ENCODE results near the gene USP12. TPM values are rescaled to one million over a fixed set of nuclear protein-coding genes. Genes with fewer than 3 reads are reported as not detected.
"Not testable (repeated sequence)": the region's sequence is repeated elsewhere in the genome, so short reads cannot be mapped to it uniquely, and the experiment has no call there.

The USP12 gene, protein sequence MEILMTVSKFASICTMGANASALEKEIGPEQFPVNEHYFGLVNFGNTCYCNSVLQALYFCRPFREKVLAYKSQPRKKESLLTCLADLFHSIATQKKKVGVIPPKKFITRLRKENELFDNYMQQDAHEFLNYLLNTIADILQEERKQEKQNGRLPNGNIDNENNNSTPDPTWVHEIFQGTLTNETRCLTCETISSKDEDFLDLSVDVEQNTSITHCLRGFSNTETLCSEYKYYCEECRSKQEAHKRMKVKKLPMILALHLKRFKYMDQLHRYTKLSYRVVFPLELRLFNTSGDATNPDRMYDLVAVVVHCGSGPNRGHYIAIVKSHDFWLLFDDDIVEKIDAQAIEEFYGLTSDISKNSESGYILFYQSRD
- total RNA-seq = 10 to 100 TPM; 27.1 to 28.4 TPM

DNA sequence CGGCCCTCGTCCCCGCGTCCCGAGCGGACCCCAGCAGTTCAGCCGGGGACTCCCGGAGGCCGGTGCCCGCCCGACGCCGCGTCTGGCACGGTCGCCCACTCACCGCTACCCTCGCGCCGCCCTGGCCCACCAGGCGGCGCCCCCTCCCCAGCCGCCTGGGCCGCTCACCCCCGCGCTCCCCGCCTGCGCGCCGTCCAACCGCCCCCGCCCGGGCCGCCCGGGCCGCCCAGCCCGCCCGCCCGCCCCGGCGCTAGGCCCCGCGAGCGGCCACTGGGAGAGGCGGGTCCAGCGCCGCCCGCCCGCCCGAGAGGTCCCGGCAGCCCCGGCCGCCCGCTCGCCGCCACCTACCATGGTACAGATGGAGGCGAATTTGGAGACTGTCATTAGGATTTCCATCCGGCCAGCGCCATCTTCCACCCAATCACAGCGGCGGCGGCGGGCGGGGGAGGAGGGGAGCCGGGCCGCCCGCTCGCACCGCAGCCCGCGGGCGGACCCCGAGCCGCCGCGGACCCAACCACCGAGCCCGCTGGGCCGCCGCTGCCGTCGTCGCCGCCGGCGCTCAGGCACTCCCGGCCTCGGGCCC, at the start of gene USP12:
Gene USP12, minus strand, starts transcription at position 568 of the 583 bp plus-strand sequence. Its CDS starts 172 bp downstream, at position 396.
- peak; percentile 37 for DNase-seq
- CTCF ChIA-PET = interaction anchor here (0.9 kb wide), 1 partner anchor 12 kb away, joined by 3 read pairs; no protein-coding TSS in a partner anchor
- no peaks in the 10 kb centered on the region for H3K27me3 Mint-ChIP-seq (ENCODE audit: low read depth)
- H3K27ac Mint-ChIP-seq = peak within 1 kb of the TSS; percentile 91
- intact Hi-C loops (cut with micrococcal nuclease) = loop anchor here (5.0 to 10.0 kb wide), 5 partner anchors 101 to 947 kb away; partner anchors contain the start of genes MTIF3, RASL11A and RNF6
- no peaks in the 10 kb centered on the region for H3K36me3 Mint-ChIP-seq (ENCODE audit: low read depth)
- peaks cover 59% of the 10 kb centered on the region for H3K4me1 Mint-ChIP-seq (ENCODE audit: low read depth)
- peak within 1 kb of the TSS; percentile 91 for H3K4me3 Mint-ChIP-seq
- H3K9me3 Mint-ChIP-seq = no peaks in the 10 kb centered on the region

DNA sequence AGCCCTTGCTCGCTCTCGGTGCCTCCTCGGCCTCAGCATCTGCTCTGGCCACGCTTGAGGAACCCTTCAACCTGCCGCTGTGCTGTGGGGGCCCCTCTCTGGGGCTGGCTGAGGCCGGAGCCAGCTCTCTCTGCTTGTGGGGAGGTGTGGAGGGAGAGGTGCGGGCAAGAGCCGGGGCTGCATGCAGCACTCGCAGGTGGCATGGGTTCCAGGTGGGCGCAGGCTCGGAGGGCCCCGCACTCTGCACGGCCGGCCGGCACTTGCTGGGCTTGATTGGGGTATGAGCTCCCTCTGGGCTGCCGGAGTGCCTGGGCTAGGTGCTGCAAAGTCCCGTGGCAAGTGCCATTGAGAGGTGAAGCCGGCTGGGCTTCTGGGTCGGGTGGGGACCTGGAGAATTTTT, 48.0 kb upstream of the USP12 start:
- intact Hi-C loops (cut with micrococcal nuclease) = no loop called here
- Mint-ChIP-seq H3K36me3 (ENCODE audit: low read depth) (peaks cover 6% of the 10 kb centered on the region), H3K4me1 (ENCODE audit: low read depth) (no peaks in the 10 kb centered on the region), H3K27me3 (ENCODE audit: low read depth) (peaks cover 18% of the 10 kb centered on the region), H3K27ac (no peak overlapping the region), H3K4me3 (no peak overlapping the region), H3K9me3 (no peaks in the 10 kb centered on the region)
- no peak for DNase-seq
- CTCF ChIA-PET = interaction anchor here (0.6 kb wide), 1 partner anchor 934 kb away, joined by 3 read pairs; no protein-coding TSS in a partner anchor

DNA sequence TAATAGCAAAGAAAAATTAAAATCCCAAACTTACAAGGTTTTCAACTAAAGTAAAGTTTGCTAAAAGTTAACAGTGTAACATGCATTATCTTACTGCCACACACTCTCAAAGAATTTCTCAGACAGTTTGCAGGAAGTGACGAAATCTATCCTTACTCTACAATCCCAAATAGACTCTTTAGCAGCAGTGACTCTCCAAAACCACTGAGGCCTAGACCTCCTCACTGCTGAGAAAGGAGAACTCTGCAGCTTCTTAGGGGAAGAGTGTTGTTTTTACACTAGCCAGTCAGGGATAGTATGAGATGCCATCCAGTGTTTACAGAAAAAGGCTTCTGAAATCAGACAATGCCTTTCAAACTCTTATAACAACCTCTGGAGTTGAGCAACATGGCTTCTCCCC, 47.2 kb upstream of the USP12 start:
- H3K4me3 Mint-ChIP-seq; intact Hi-C loops (cut with micrococcal nuclease): not testable (repeated sequence)

DNA sequence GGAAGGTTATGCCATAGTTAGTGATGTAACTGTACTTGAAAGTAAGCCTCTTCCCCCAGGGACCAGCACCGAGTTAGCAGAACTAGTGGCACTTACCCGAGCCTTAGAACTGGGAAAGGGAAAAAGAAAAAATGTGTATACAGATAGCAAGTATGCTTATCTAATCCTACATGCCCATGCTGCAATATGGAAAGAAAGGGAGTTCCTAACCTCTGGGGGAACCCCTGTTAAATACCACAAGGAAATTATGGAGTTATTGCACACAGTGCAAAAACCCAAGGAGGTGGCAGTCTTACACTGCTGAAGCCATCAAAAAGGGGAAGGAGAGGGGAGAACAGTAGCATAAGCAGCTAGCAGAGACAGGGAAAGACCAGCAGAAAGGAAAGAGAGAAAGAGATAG, 46.2 kb upstream of the USP12 start:
- H3K27me3 Mint-ChIP-seq (ENCODE audit: low read depth) = peaks cover 14% of the 10 kb centered on the region
- DNase-seq; intact Hi-C loops (cut with micrococcal nuclease); CTCF ChIA-PET; H3K27ac Mint-ChIP-seq; H3K36me3 Mint-ChIP-seq (ENCODE audit: low read depth); H3K9me3 Mint-ChIP-seq; H3K4me3 Mint-ChIP-seq; H3K4me1 Mint-ChIP-seq (ENCODE audit: low read depth): not testable (repeated sequence)

More for the DNA sequence above, 47.2 kb upstream of the USP12 start:
- CTCF ChIA-PET; H3K27ac Mint-ChIP-seq; H3K9me3 Mint-ChIP-seq; DNase-seq; H3K4me1 Mint-ChIP-seq (ENCODE audit: low read depth); H3K36me3 Mint-ChIP-seq (ENCODE audit: low read depth): not testable (repeated sequence)
- H3K27me3 Mint-ChIP-seq (ENCODE audit: low read depth) = peaks cover 16% of the 10 kb centered on the region

DNA sequence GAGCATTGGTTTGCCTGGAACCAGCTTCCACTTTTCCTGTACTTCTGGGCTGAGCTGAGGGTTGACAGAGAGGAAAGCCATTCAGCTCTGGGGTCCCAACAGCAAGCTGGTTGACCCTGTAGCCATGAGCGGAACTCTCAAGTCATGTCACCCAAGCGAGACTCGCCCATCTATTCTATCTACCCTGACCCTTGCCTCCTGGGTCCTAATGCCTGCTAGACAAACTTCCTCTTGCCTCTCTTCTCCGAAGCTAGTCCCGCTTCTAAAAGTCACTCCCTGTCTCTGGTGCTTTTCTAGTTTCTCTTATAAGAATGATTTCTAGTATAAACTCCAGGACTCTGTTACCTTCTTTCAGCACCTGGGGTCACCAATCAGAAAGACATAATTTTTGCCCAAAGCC, 41.8 kb upstream of the USP12 start:
- H3K9me3 Mint-ChIP-seq; H3K27ac Mint-ChIP-seq; DNase-seq; H3K4me3 Mint-ChIP-seq; H3K36me3 Mint-ChIP-seq (ENCODE audit: low read depth); H3K4me1 Mint-ChIP-seq (ENCODE audit: low read depth); CTCF ChIA-PET; intact Hi-C loops (cut with micrococcal nuclease); H3K27me3 Mint-ChIP-seq (ENCODE audit: low read depth): not testable (repeated sequence)

DNA sequence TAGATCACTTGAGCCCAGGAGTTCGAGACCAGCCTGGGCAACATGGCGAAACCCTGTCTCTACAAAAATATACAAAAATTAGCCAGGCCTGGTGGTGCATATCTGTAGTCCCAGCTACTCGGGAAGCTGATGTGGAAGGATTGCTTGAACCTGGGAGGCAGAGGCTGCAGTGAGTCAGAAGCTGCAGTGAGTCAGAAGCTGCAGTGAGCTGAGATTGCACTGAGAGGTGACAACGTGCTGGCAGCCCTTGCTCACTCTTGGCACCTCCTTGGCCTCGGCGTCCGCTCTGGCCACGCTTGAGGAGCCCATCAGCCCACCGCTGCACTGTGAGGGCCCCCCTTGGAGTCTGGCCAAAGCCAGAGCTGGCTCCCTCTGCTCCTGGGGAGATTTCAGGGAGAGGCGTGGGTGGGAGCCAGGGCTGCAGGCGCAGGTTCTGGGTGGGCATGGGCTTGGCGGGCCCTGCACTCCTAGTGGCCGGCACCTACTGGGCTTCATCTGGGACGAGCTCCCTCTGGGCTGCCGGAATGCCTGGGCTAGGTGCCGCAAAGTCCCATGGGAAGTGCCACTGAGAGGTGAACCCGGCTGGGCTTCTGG, 40.3 kb upstream of the USP12 start:
- Mint-ChIP-seq H3K36me3 (ENCODE audit: low read depth) (no peaks in the 10 kb centered on the region), H3K9me3 (peaks cover 5% of the 10 kb centered on the region), H3K4me3 (no peak overlapping the region), H3K4me1 (ENCODE audit: low read depth) (peaks cover 2% of the 10 kb centered on the region), H3K27me3 (ENCODE audit: low read depth) (no peaks in the 10 kb centered on the region), H3K27ac (no peak overlapping the region)
- intact Hi-C loops (cut with micrococcal nuclease) = no loop called here
- DNase-seq = no peak
- CTCF ChIA-PET = no interaction called here

- no peak overlapping the region for H3K27ac Mint-ChIP-seq
Measured at GRCh38 chr13:27211271-27211670, 39.7 kb upstream of the USP12 start.

DNA sequence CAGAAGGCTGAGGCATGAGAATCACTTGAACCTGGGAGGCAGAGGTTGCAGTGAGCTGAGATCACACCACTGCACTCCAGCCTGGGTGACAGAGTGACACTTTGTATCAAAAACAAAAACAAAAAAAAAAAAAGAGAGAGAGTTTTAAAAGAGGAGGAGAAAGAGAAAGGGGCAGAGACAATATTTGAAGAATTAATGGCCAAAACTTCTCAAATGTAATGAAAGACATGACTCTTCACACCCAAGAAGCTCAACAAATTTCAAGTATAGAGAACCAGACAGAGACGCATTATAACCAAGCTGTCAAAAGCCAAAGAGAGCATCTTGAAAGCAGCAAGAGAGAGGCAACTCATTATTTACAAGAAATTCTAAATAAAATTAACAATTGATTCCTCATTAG, 36.9 kb upstream of the USP12 start:
- peaks cover 5% of the 10 kb centered on the region for H3K9me3 Mint-ChIP-seq

More at GRCh38 chr13:27211271-27211670, 39.7 kb upstream of the USP12 start:
- peaks cover 2% of the 10 kb centered on the region for H3K4me1 Mint-ChIP-seq (ENCODE audit: low read depth)
- DNase-seq = no peak
- H3K27me3 Mint-ChIP-seq (ENCODE audit: low read depth) = no peaks in the 10 kb centered on the region
- intact Hi-C loops (cut with micrococcal nuclease) = no loop called here
- no peak overlapping the region for H3K4me3 Mint-ChIP-seq
- CTCF ChIA-PET = no interaction called here
- H3K36me3 Mint-ChIP-seq (ENCODE audit: low read depth) = no peaks in the 10 kb centered on the region
- peaks cover 5% of the 10 kb centered on the region for H3K9me3 Mint-ChIP-seq

GRCh38 chr13:27203854-27204253, 32.2 kb upstream of the USP12 start:
- H3K27ac Mint-ChIP-seq = no peak overlapping the region
- H3K9me3 Mint-ChIP-seq = peaks cover 3% of the 10 kb centered on the region
- H3K4me3 Mint-ChIP-seq = no peak overlapping the region
- H3K4me1 Mint-ChIP-seq (ENCODE audit: low read depth) = no peaks in the 10 kb centered on the region
- H3K27me3 Mint-ChIP-seq (ENCODE audit: low read depth) = no peaks in the 10 kb centered on the region
- intact Hi-C loops (cut with micrococcal nuclease) = loop anchor here (1.0 kb wide), 1 partner anchor 219 kb away; no protein-coding TSS in a partner anchor
- CTCF ChIA-PET = interaction anchor here (0.6 to 1.7 kb wide), 4 partner anchors 158 to 257 kb away, joined by 3 to 6 read pairs (median 4); no protein-coding TSS in a partner anchor
- peak; percentile 28 for DNase-seq
- no peaks in the 10 kb centered on the region for H3K36me3 Mint-ChIP-seq (ENCODE audit: low read depth)

More for the DNA sequence above, 36.9 kb upstream of the USP12 start:
- no peak overlapping the region for H3K4me3 Mint-ChIP-seq
- CTCF ChIA-PET = interaction anchor here (0.6 kb wide), 1 partner anchor 10 kb away, joined by 4 read pairs; no protein-coding TSS in a partner anchor
- intact Hi-C loops (cut with micrococcal nuclease) = no loop called here
- peaks cover 2% of the 10 kb centered on the region for H3K4me1 Mint-ChIP-seq (ENCODE audit: low read depth)
- H3K27me3 Mint-ChIP-seq (ENCODE audit: low read depth) = no peaks in the 10 kb centered on the region
- H3K36me3 Mint-ChIP-seq (ENCODE audit: low read depth) = no peaks in the 10 kb centered on the region
- no peak overlapping the region for H3K27ac Mint-ChIP-seq
- no peak for DNase-seq

DNA sequence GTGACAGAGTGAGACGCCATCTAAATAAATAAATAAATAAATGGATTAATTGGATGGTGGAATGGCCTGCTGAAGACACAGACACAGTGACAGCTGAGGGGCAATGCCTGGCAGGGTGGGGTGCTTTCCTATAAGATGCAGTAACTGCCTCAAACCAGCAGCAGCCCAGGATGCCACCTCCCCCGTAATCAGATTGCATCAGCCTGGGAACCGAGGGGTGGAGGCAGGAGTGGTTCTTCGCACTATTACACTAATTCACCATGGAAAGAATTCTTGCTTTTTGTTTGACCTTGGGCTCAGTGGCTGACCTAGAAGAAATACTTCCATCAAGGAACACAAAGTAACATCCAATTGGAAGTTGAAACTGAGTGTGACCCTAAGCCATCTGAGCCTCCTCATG, 31.6 kb upstream of the USP12 start:
- H3K27ac Mint-ChIP-seq = no peak overlapping the region
- DNase-seq = no peak
- CTCF ChIA-PET = interaction anchor here (0.6 to 1.7 kb wide), 4 partner anchors 159 to 256 kb away, joined by 3 to 6 read pairs (median 4); no protein-coding TSS in a partner anchor
- intact Hi-C loops (cut with micrococcal nuclease) = no loop called here
- H3K9me3 Mint-ChIP-seq = no peaks in the 10 kb centered on the region
- H3K4me1 Mint-ChIP-seq (ENCODE audit: low read depth) = no peaks in the 10 kb centered on the region
- H3K36me3 Mint-ChIP-seq (ENCODE audit: low read depth) = peaks cover under 1% of the 10 kb centered on the region
- H3K27me3 Mint-ChIP-seq (ENCODE audit: low read depth) = no peaks in the 10 kb centered on the region
- no peak overlapping the region for H3K4me3 Mint-ChIP-seq

- no peak overlapping the region for H3K27ac Mint-ChIP-seq
- intact Hi-C loops (cut with micrococcal nuclease) = no loop called here
Measured at GRCh38 chr13:27201661-27202060, 30.1 kb upstream of the USP12 start.

DNA sequence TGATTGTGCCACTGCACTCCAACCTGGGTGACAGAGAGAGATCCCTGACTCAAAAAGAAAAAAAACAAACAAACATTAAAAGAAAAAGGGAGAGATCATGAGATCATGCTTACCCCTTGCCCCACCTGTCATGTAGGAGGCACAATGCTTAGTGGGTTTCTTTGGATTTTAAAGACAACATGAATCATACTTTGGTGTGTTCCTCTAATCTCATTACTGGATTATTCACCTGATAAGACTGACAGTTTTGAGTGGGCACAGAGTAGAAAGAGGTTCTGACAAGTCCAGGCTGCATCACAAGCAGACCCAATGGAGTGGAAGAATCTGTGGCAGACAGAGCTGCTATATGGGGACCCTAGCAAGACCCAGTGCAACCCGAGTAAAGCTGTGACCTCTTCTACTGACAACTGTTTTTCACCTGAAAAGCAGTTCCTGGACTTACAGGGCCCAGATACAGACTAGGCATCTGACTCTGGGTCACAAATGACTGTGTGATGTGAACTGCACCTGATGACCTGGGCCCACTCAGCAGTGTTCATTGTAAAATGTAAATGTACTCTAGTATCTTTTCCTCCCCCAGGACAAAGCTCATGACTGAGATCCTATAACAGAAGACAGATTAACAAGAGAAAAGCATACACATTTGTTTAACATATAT, 28.9 kb upstream of the USP12 start:
- no peak for DNase-seq
- H3K9me3 Mint-ChIP-seq = peaks cover 3% of the 10 kb centered on the region
- H3K36me3 Mint-ChIP-seq (ENCODE audit: low read depth) = peaks cover 6% of the 10 kb centered on the region
- H3K4me1 Mint-ChIP-seq (ENCODE audit: low read depth) = no peaks in the 10 kb centered on the region
- intact Hi-C loops (cut with micrococcal nuclease) = no loop called here
- CTCF ChIA-PET = no interaction called here
- H3K27me3 Mint-ChIP-seq (ENCODE audit: low read depth) = peaks cover 5% of the 10 kb centered on the region
- H3K4me3 Mint-ChIP-seq = no peak overlapping the region
- no peak overlapping the region for H3K27ac Mint-ChIP-seq

More at GRCh38 chr13:27201661-27202060, 30.1 kb upstream of the USP12 start:
- H3K27me3 Mint-ChIP-seq (ENCODE audit: low read depth) = peaks cover 4% of the 10 kb centered on the region
- peaks cover 6% of the 10 kb centered on the region for H3K36me3 Mint-ChIP-seq (ENCODE audit: low read depth)
- CTCF ChIA-PET = no interaction called here
- H3K9me3 Mint-ChIP-seq = peaks cover 3% of the 10 kb centered on the region
- no peak for DNase-seq
- no peak overlapping the region for H3K4me3 Mint-ChIP-seq
- no peaks in the 10 kb centered on the region for H3K4me1 Mint-ChIP-seq (ENCODE audit: low read depth)
